Naive thymus-derived CD8-positive, alpha-beta T cell (primary cell): Measurements from ENCODE around the gene CLASP1. TPM values are rescaled to one million over a fixed set of nuclear protein-coding genes. Genes with fewer than 3 reads are reported as not detected.
A peak's percentile ranks its signal among the peaks of the same experiment; 100 is the strongest.

ENCODE experiments used
- ATAC-seq, 2 donors: fragments of 150-1000 bp; cut with Tn5 transposase in 1 of 2; sonication (Bioruptor Pico), chemical (Tn5 transposase) in 1 of 2; 1 replicate in 1 of 2; 2 replicates in 1 of 2; pipeline ENCODE4 v1.10.0; 2021; ENCODE audit warnings: mild to moderate bottlenecking in 2 of 2, moderate library complexity in 2 of 2
- POLR2A ChIA-PET: fragments of 350-600 bp; sonication (Branson Sonifier 250); formaldehyde crosslinking; loops from one replicate; lab custom pipeline; 2021; ENCODE audit warnings: antibody characterized with exemption; lab: Charles Lee
- DNase-seq, 10 donors: peaks; one replicate each; pipeline versions ENCODE4 v3.0.0 to v3.0.0-alpha.2; 2020 to 2022
- H3K27ac Mint-ChIP-seq, 10 donors: one replicate each; pipeline ENCODE4 v1.8.0; 2020 to 2022; ENCODE audit warnings: mild to moderate bottlenecking in 10 of 10, mixed read lengths in 10 of 10, moderate library complexity in 4 of 10, inconsistent platforms in 1 of 10
- H3K27me3 Mint-ChIP-seq, 5 donors: one replicate each; pipeline ENCODE4 v1.8.0; 2021 to 2022; ENCODE audit warnings: mixed read lengths in 5 of 5
- H3K36me3 Mint-ChIP-seq, 3 donors: one replicate each; pipeline ENCODE4 v1.8.0; 2020 to 2022; ENCODE audit warnings: mixed read lengths in 3 of 3, mild to moderate bottlenecking in 2 of 3, inconsistent platforms in 1 of 3
- H3K4me1 Mint-ChIP-seq, 4 donors: one replicate each; pipeline ENCODE4 v1.8.0; 2021 to 2022; ENCODE audit warnings: mixed read lengths in 4 of 4
- H3K4me3 Mint-ChIP-seq, 10 donors: one replicate each; pipeline ENCODE4 v1.8.0; 2020 to 2022; ENCODE audit warnings: mild to moderate bottlenecking in 10 of 10, mixed read lengths in 10 of 10, moderate library complexity in 6 of 10, inconsistent platforms in 1 of 10
- H3K9me3 Mint-ChIP-seq, 9 donors: one replicate each; pipeline ENCODE4 v1.8.0; 2020 to 2022; ENCODE audit warnings: mixed read lengths in 9 of 9, mild to moderate bottlenecking in 3 of 9, inconsistent platforms in 1 of 9, moderate library complexity in 1 of 9
- polyA plus RNA-seq, 3 donors: library from polyadenylated mRNA; unstranded; fragments of 300-500 nt; fragmentation: Illumina TruSeq; gene quantifications; one replicate each; pipeline ENCODE4 v1.2.3, GENCODE V29; 2021
- total RNA-seq, 8 experiments: library from RNA in 2 of 8; stranded (reverse) in 2 of 8; gene quantifications; one replicate each; pipeline ENCODE4 v1.2.3 and lab custom pipeline; 2021 to 2026

CLASP1 gene
- total and polyA plus RNA-seq, 5 experiments from 2014 or later, result 10.8 to 73.5 (median 15.2) TPM

DNA sequence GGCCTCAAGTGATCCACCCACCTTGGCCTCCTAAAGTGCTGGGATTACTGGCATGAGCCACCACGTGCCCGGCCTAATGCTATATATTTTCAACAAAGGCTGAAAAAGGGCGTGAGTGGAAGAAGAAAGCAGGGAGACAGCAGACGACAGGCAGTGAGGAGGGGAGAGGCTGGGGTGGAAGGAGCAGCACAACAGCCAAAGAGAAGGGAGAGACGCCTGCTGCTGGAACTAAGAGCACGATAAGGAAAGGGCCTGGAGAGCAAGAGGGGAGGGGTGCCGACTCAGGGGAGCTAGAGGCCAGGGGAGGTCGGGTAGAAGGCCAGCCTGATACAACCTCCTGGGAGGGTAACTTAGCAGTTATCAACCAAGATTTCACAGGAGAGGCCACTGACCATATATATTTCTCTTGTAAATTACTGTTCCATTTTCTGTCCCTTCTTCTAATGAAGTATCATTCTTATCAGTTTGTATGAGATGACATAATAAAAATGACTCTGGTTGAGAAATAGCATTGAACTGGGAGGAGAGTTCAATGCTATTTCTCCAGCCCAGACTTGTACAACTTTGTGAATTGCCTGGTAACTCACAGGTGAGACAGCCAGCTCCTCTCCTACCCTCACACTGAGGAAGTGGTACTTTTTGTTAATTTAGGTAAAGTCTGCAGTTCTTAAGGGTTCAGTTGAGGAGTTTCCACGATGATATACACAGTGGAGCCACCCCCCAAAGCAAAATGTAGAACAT is 124.4 kb downstream of the CLASP1 start:
- POLR2A ChIA-PET, result no interaction called here
- no peak overlapping the region for H3K4me3 Mint-ChIP-seq
- ATAC-seq, result no peak
- peaks cover 11 to 22% (median 17%) of the 10 kb centered on the region in 4 donors for H3K4me1 Mint-ChIP-seq
- peak overlapping the region in 3 of 10 donors; percentile 21 to 24 (median 24) for H3K27ac Mint-ChIP-seq
- no peak for DNase-seq
- no peaks in the 10 kb centered on the region for H3K9me3 Mint-ChIP-seq
- peaks cover 0 to 60% (median 4%) of the 10 kb centered on the region in 3 donors for H3K36me3 Mint-ChIP-seq
- no peaks in the 10 kb centered on the region for H3K27me3 Mint-ChIP-seq

DNA sequence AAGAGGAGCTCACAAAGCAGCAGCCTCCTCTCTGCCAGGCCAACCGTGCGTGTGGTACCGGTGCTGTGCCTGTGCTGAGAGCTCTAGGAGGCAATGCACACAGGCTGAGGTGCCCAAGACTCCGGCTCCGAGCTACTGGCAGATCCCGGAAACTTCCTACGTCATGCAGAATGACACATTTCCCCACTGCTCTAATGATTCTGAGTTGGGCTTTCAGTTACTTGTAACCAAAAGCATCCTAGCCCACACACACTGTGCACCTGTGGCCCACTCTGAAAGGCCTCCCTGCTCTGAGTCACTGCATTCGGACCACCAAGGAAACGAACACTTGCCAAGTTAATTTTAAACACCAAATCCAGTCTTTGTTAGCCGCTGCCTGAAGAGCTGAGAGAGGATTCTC is 127.9 kb downstream of the CLASP1 start:
- Mint-ChIP-seq H3K9me3 (no peaks in the 10 kb centered on the region), H3K36me3 (peaks cover under 1 to 79% (median 13%) of the 10 kb centered on the region in 3 donors), H3K4me1 (peaks cover 0 to 5% (median 2%) of the 10 kb centered on the region in 4 donors), H3K4me3 (no peak overlapping the region), H3K27me3 (no peaks in the 10 kb centered on the region), H3K27ac (peak overlapping the region in 3 of 10 donors; percentile 31 to 80 (median 75))
- no peak for DNase-seq
- no peak for ATAC-seq
- POLR2A ChIA-PET, result interaction anchor here (1.5 kb wide), 1 partner anchor 9 kb away, joined by 7 read pairs; the partner anchor contains the start of gene RNU4ATAC

DNA sequence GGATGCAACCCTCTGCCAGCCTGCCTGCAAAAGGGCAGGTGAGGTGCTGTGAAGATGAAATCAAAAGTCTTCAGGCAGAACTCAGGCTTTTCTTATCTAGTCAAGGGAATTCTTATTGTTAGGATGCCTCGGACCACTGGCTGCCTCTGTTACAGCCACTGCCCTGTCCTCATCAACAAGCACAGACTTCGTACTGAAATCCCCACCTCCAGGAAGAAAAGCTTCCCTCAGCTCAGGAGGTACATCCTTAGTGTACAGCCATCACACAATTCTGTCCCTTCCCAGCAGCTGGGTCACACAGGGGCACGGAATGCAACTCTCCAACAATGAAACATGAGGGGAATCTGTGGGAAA is 128.6 kb downstream of the CLASP1 start:
- Mint-ChIP-seq H3K27me3 (no peaks in the 10 kb centered on the region), H3K36me3 (peaks cover 3 to 78% (median 14%) of the 10 kb centered on the region in 3 donors), H3K4me3 (no peak overlapping the region), H3K4me1 (peaks cover 0 to 5% (median under 1%) of the 10 kb centered on the region in 4 donors), H3K9me3 (no peaks in the 10 kb centered on the region), H3K27ac (peak overlapping the region in 2 of 10 donors; percentile 31 to 42)
- DNase-seq (no peak), ATAC-seq (no peak)
- POLR2A ChIA-PET, result interaction anchor here (0.5 to 1.5 kb wide), 2 partner anchors 10 to 18 kb away, joined by 3 to 7 read pairs; partner anchors contain the start of gene RNU4ATAC

GRCh38 chr2:121519732-121520640 is 129.3 kb downstream of the CLASP1 start:
- Mint-ChIP-seq H3K4me1 (peaks cover 0 to 5% (median under 1%) of the 10 kb centered on the region in 4 donors), H3K9me3 (no peaks in the 10 kb centered on the region), H3K27ac (peak overlapping the region in 4 of 10 donors; percentile 18 to 62 (median 31)), H3K27me3 (no peaks in the 10 kb centered on the region), H3K4me3 (no peak overlapping the region), H3K36me3 (peaks cover 3 to 79% (median 15%) of the 10 kb centered on the region in 3 donors)
- POLR2A ChIA-PET, result interaction anchor here (0.5 kb wide), 1 partner anchor 19 kb away, joined by 3 read pairs; no protein-coding TSS in a partner anchor
- DNase-seq, result no peak
- no peak for ATAC-seq

GRCh38 chr2:121519153-121519552 is 130.1 kb downstream of the CLASP1 start:
- no peak overlapping the region for H3K27ac Mint-ChIP-seq
- no peaks in the 10 kb centered on the region for H3K9me3 Mint-ChIP-seq
- H3K36me3 Mint-ChIP-seq, result peaks cover 3 to 81% (median 19%) of the 10 kb centered on the region in 3 donors

GRCh38 chr2:121513597-121514333 is 135.5 kb downstream of the CLASP1 start:
- Mint-ChIP-seq H3K4me3 (no peak overlapping the region), H3K4me1 (peaks cover 0 to 6% (median 4%) of the 10 kb centered on the region in 4 donors), H3K27me3 (no peaks in the 10 kb centered on the region), H3K9me3 (peaks cover 0 to 2% (median 1%) of the 10 kb centered on the region in 9 donors), H3K36me3 (peaks cover 17 to 86% (median 46%) of the 10 kb centered on the region in 3 donors), H3K27ac (peak overlapping the region in 3 of 10 donors; percentile 11 to 65 (median 36))
- ATAC-seq (no peak), DNase-seq (no peak)
- POLR2A ChIA-PET, result no interaction called here

More at GRCh38 chr2:121519153-121519552, 130.1 kb downstream of the CLASP1 start:
- DNase-seq (no peak), ATAC-seq (no peak)
- POLR2A ChIA-PET, result no interaction called here
- peaks cover 0 to 5% (median 2%) of the 10 kb centered on the region in 4 donors for H3K4me1 Mint-ChIP-seq
- H3K27me3 Mint-ChIP-seq, result no peaks in the 10 kb centered on the region
- H3K4me3 Mint-ChIP-seq, result no peak overlapping the region

GRCh38 chr2:121510857-121511256 is 138.4 kb downstream of the CLASP1 start:
- no peak for DNase-seq
- peaks cover 0 to 5% (median 3%) of the 10 kb centered on the region in 9 donors for H3K9me3 Mint-ChIP-seq
- POLR2A ChIA-PET, result no interaction called here
- H3K4me3 Mint-ChIP-seq, result no peak overlapping the region
- ATAC-seq, result no peak
- H3K36me3 Mint-ChIP-seq, result peaks cover 33 to 86% (median 56%) of the 10 kb centered on the region in 3 donors
- H3K27me3 Mint-ChIP-seq, result no peaks in the 10 kb centered on the region
- peaks cover 13 to 31% (median 18%) of the 10 kb centered on the region in 4 donors for H3K4me1 Mint-ChIP-seq
- H3K27ac Mint-ChIP-seq, result peak overlapping the region in 1 of 10 donors; percentile 58

DNA sequence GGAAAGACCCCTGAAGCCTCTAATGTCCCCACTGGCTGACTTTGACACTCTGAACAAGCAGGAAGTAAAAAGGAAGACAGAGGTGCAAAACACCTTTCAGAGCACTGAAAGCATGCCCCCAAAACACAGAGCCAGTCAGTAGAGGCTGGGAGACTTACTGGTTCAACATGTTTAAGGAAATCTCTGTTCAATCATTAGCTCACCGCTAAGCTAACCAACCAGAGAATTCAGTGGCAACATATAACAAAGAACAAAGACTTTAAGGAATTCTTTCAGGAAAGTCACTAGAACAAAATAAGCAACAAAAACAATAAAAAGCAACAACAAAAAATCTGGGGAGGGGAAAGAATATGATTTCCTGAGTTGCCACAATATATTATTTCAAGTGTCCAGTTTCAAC is 142.6 kb downstream of the CLASP1 start:
- Mint-ChIP-seq H3K27me3 (no peaks in the 10 kb centered on the region), H3K4me3 (peak overlapping the region in 1 of 10 donors; percentile 34), H3K27ac (peak overlapping the region in 2 of 10 donors; percentile 4 to 24), H3K36me3 (peaks cover 38 to 84% (median 61%) of the 10 kb centered on the region in 3 donors), H3K9me3 (peaks cover 0 to 5% (median 3%) of the 10 kb centered on the region in 9 donors), H3K4me1 (peaks cover 13 to 48% (median 32%) of the 10 kb centered on the region in 4 donors)
- POLR2A ChIA-PET, result no interaction called here
- DNase-seq, result no peak
- ATAC-seq, result no peak

DNA sequence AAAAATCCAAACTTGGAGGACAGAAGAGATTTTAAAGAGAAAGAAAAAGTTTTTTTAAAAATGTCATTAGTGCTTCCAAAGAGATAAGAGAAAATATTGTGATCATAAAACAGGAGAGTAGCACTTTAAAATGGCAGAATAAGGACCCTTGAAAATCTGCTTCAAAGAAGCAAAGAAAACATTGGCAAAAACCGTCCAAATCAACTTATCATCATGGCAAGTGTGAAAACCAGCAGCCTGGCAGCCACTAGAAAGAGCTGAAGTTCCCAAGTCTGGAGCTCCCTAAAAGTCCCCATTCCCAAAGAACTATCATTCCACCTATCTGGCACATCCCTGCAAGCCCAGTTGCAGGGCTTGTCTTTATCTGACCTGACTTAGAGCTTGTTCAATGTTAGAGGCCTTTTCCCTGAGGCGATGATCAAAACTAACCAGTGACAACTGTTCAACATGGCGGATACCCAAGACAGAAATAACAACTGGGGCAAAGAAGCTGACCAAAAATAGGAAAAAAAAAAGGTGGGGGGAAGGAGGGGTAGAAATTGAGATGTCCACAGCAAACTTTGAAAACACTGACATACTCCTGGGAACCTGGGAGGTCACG is 143.2 kb downstream of the CLASP1 start:
- peak overlapping the region in 1 of 10 donors; percentile 34 for H3K4me3 Mint-ChIP-seq
- H3K27me3 Mint-ChIP-seq, result no peaks in the 10 kb centered on the region
- no peak for DNase-seq
- no peak for ATAC-seq
- H3K4me1 Mint-ChIP-seq, result peaks cover 15 to 48% (median 35%) of the 10 kb centered on the region in 4 donors
- peaks cover 0 to 5% (median 3%) of the 10 kb centered on the region in 9 donors for H3K9me3 Mint-ChIP-seq
- H3K36me3 Mint-ChIP-seq, result peaks cover 36 to 83% (median 59%) of the 10 kb centered on the region in 3 donors
- POLR2A ChIA-PET, result no interaction called here
- no peak overlapping the region for H3K27ac Mint-ChIP-seq

DNA sequence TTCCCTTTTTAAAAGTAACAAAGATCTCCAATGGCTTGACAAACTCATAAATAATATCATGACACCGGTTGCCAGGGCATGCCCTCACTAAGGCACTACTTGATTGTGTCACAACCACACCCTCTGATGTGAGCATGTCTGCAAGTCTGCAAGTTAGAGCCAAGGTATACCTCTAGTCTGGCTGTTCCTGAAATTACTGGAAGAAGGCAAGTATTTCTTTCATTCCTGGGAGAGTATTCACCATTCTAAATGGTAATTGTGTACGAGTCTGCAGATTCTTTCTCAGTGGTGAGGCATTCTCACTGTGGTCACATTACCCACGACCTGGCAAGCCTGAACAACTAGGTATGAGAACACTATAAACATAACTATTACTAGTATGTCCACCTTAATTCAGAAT is 144.3 kb downstream of the CLASP1 start:
- H3K9me3 Mint-ChIP-seq, result peaks cover 0 to 6% (median 4%) of the 10 kb centered on the region in 9 donors
- H3K27ac Mint-ChIP-seq, result peak overlapping the region in 2 of 10 donors; percentile 11 to 50
- H3K4me3 Mint-ChIP-seq, result no peak overlapping the region
- peaks cover 16 to 44% (median 39%) of the 10 kb centered on the region in 4 donors for H3K4me1 Mint-ChIP-seq
- POLR2A ChIA-PET, result no interaction called here
- peaks cover 32 to 86% (median 61%) of the 10 kb centered on the region in 3 donors for H3K36me3 Mint-ChIP-seq
- DNase-seq, result no peak
- ATAC-seq, result no peak
- no peaks in the 10 kb centered on the region for H3K27me3 Mint-ChIP-seq

DNA sequence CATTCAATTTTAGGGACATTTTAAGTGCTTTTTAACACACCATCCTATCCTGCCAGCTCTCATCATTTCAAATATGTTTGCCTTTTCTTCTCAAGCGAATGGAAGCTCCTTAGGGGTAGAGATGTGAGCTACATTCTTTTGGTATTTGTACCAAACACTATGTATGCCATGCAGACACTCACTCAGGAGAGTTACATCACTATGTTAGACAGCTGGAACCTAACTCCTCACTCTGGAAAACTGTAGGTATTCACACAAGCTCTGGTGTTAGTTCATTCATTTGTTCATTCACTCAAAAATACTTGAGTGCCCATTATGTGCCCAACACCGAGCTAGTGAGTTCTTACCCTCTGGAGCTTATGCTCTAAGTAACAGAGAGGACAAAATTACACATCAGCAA is 144.9 kb downstream of the CLASP1 start:
- peaks cover 16 to 46% (median 39%) of the 10 kb centered on the region in 4 donors for H3K4me1 Mint-ChIP-seq
- peak overlapping the region in 1 of 10 donors; percentile 50 for H3K27ac Mint-ChIP-seq
- DNase-seq, result no peak
- POLR2A ChIA-PET, result interaction anchor here (0.9 kb wide), 1 partner anchor 27 kb away, joined by 3 read pairs; the partner anchor contains the start of gene RNU4ATAC
- no peak for ATAC-seq
- H3K4me3 Mint-ChIP-seq, result no peak overlapping the region
- H3K27me3 Mint-ChIP-seq, result no peaks in the 10 kb centered on the region
- peaks cover 0 to 9% (median 4%) of the 10 kb centered on the region in 9 donors for H3K9me3 Mint-ChIP-seq
- peaks cover 33 to 87% (median 60%) of the 10 kb centered on the region in 3 donors for H3K36me3 Mint-ChIP-seq
